EH (cell line): ENCODE results near the gene ATP8B4.
"Not testable (repeated sequence)": the region's sequence is repeated elsewhere in the genome, so short reads cannot be mapped to it uniquely, and the experiment has no call there.

Experiments used
- DNase-seq: peaks from one replicate; pipeline ENCODE4 v3.0.0-alpha.2; 2015; ENCODE audit warnings: low read depth

The ATP8B4 gene

GRCh38 chr15:50140983-50141382, 21.9 kb upstream of the ATP8B4 start:
- DNase-seq, result no peak

DNA sequence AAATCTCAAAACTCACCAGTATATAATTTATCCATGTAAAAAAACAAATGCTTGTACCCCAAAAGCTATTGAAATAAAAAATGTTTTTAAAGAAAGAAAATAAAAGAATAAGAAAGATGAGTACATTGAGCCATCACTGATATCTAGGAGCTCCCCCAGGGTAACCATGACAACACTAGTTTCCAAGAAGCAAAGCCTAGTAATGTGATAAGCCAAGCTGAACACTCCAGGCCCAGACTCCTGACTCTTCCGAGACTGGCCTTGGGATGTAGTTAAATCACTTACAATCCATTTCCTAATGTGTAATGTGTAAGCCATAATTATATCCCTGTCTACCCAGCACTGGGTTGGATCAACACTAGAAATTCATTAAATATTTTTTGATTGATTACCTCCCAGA, 21.1 kb upstream of the ATP8B4 start:
- DNase-seq, result no peak

GRCh38 chr15:50138391-50138790, 19.4 kb upstream of the ATP8B4 start:
- DNase-seq, result no peak

GRCh38 chr15:50137893-50138292, 18.9 kb upstream of the ATP8B4 start:
- no peak for DNase-seq

GRCh38 chr15:50137330-50137761, 18.3 kb upstream of the ATP8B4 start:
- DNase-seq, result peak; percentile 87

DNA sequence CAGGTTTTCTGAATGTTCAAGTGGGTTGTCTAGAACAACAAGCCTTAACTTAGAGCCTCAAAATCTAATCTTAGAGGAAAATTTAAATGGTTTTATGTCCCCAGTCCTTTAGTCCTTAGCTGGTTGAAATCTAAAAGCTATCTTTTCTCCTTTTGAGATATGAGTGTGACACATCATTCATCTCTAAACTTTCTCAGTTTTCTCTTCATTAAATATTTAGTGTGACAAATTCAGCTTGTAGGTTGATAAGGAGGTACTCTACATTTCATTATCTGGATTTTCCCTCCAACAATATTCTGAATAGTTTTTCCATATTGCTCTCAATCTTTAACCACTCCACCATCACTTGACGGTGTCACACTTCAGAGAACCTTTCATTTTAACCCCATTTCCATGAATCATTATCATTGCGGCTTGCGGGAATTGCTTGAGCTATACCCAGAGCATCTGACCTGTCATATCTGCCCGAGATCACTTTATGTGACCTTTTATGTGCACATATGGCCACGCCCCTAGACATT, 16.1 kb upstream of the ATP8B4 start:
- peak; percentile 36 for DNase-seq

DNA sequence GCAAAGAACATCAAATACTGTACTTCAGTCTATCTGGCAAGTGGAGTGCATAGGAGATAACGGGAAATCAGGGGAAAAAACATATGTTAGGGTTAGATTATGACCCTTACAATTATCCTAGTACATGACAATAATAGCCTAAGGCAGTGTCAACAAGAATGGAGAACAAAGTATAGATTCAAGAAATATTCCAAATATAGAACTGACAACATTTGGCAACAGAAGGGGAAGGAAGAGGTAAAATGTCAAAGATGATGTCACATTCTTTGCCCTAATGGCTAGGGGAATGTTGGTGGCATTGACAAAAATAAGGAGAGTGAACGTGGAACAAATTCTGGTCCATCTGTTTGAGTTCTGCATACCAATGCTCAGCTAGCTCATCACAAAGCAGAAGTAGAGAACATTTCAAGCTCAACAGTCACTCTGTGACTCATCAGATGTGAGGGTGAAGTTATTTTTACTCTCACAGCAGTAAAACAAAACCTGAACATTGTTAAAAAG, 15.5 kb upstream of the ATP8B4 start:
- peak; percentile 85 for DNase-seq

DNA sequence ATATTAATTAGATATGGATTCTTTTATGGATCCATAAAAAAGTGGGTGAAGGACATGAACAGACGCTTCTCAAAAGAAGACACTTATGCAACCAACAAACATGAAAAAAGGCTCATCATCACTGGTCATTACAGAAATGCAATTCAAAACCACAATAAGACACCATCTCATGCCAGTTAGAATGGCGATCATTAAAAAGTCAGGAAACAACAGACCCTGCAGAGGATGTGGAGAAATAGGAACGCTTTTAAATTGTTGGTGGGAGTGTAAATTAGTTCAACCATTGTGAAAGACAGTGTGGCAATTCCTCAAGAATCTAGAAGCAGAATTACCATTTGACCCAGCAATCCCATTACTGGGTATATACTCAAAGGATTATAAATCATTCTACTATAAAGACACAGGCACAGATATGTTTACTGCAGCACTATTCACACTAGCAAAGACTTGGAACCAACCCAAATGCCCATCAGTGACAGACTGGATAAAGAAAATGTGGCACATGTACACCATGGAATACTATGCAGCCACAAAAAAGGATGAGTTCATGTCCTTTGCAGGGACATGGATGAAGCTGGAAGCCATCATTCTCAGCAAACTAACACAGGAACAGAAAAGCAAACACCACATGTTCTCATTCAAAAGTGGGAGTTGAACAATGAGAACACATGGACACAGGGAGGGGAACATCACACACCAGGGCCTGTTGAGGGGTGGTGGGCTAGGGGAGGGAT, 13.4 kb upstream of the ATP8B4 start:
- DNase-seq, result not testable (repeated sequence)

DNA sequence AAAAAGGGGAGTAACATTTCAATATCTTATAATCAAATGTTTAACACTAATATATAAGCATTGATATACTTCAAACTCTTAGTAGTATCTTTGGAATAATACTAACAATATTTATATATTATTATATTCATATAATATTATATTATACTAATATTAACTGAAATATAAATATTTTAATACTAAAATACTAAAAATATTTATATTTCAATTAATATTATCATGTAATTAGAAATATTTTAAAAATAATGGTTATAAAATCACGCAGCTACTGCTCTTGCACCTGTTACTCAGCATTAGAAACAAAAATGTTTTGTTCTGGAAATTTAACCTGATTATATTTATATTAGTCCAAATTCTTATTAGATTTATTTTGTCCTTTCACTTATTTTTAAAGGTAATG, 12.6 kb upstream of the ATP8B4 start:
- DNase-seq, result no peak

GRCh38 chr15:50128266-50128665, 9.2 kb upstream of the ATP8B4 start:
- DNase-seq, result peak; percentile 11

GRCh38 chr15:50127255-50127777, 8.3 kb upstream of the ATP8B4 start:
- no peak for DNase-seq

- no peak for DNase-seq
Observed at GRCh38 chr15:50126072-50126471, 7.0 kb upstream of the ATP8B4 start.

- DNase-seq, result no peak
Observed at GRCh38 chr15:50124631-50125030, 5.6 kb upstream of the ATP8B4 start.

GRCh38 chr15:50123861-50124557, 5.0 kb upstream of the ATP8B4 start:
- no peak for DNase-seq

DNA sequence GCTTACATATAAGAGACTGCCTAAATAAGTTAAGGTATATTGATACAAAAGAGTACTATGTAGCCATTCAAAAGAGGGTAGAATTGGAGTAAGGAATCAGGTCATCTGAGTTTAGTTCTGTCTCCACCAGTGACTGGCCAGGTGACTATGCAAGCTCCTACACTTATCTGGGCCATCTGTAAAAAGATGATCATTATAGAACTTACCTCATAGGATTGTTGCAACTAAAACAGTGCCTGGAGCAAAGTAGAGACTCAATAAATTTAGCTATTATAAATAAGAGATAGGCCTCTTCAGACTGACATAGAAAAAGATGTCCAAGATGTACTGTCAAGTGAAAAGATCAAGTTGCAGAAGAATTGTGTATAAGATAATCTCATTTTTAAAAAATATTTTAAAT, 1.7 kb upstream of the ATP8B4 start:
- DNase-seq, result no peak

DNA sequence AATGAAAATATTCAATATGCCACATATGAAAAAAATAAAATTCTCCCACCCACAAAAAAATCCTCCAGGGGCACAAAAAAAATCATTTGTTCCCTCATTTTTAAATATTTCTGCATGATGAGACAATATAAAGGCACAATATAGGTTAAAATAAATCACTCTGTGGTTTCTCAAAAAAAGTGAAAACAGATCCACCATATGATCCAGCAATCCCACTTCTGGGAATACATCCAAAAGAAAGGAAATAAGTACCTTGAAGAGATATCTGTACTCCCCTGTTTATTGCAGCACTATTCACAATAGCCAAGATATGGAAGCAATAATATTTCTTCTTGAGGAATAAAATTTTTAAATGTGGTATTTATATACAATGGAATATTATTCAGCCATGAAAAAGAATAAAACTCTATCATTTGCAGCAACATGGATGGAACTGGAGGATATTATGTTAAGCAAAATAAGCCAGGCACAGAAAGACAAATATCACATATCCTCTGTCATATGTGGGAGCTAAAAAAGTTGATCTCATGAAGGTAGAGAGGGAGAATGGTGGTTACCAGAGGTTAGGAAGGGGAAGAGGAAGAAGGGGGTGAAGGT, 1.5 kb downstream of the ATP8B4 start:
- DNase-seq, result no peak

- peak; percentile 42 for DNase-seq
Observed at GRCh38 chr15:50116477-50116876, 2.6 kb downstream of the ATP8B4 start.

- DNase-seq, result no peak
Observed at GRCh38 chr15:50113992-50114780, 4.8 kb downstream of the ATP8B4 start.

DNA sequence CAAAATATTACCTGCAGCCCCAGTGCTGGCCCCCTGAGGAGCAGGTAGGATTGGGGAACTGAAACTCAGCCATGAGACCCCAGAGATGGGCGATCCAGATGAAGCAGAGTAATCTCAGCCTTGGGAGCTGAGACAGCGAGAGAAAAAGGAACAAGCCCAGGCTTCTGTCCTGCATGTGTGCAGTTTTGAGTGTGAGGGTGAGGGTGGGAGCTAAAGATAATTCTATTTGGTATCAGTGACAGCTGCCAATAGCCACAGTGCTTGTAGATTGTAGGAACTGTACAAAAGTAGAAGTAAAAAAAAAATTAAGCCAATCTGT, 5.9 kb downstream of the ATP8B4 start:
- DNase-seq, result no peak

- DNase-seq, result no peak
Observed at GRCh38 chr15:50112488-50113186, 6.4 kb downstream of the ATP8B4 start.

DNA sequence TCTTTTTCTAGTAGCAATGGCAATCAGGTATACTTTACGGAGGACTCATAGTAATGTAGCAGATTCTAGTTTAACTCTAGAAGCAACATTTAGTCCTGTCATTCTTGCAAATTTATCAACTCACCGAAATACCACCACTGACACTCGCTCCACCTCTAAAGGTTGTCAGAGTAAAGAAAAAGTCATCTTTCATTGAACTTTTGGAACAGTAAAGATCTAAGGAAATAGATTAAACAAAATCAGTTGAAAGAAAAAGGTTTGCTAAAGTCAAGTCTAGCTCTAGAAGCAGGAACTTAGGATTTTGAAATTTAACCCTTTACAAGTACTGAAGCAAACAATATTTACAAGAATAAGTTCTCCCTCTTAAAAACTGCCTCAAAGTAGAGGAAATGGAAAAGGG, 8.7 kb downstream of the ATP8B4 start:
- DNase-seq, result no peak
